Effector memory CD8-positive, alpha-beta T cell (primary cell): ENCODE measurements around the gene SPOCD1.

Experiments
- ATAC-seq: fragments of 150-1000 bp; cut with Tn5 transposase; replicated peaks from 2 replicates; pipeline ENCODE4 v1.10.0; 2021; ENCODE audit warnings: mild to moderate bottlenecking, moderate library complexity
- DNase-seq, 3 experiments: peaks; one replicate each; pipeline ENCODE4 v3.0.0; 2021
- H3K27ac Mint-ChIP-seq, 2 donors: one replicate each; pipeline ENCODE4 v1.8.0; 2022; ENCODE audit warnings: mild to moderate bottlenecking in 2 of 2, mixed read lengths in 2 of 2, moderate library complexity in 2 of 2
- H3K27me3 Mint-ChIP-seq, 2 donors: one replicate each; pipeline ENCODE4 v1.8.0; 2022; ENCODE audit warnings: mixed read lengths in 2 of 2
- H3K36me3 Mint-ChIP-seq: one replicate; pipeline ENCODE4 v1.8.0; 2022; ENCODE audit warnings: mild to moderate bottlenecking, moderate library complexity, mixed read lengths; ENCODE audit not compliant: insufficient read depth
- H3K4me1 Mint-ChIP-seq, 2 donors: one replicate each; pipeline ENCODE4 v1.8.0; 2022; ENCODE audit warnings: low read depth in 2 of 2, mixed read lengths in 2 of 2
- H3K4me3 Mint-ChIP-seq, 2 donors: one replicate each; pipeline ENCODE4 v1.8.0; 2022; ENCODE audit warnings: mild to moderate bottlenecking in 2 of 2, mixed read lengths in 2 of 2, moderate library complexity in 2 of 2
- H3K9me3 Mint-ChIP-seq, 2 donors: one replicate each; pipeline ENCODE4 v1.8.0; 2022; ENCODE audit warnings: mixed read lengths in 2 of 2

Gene SPOCD1

GRCh38 chr1:31793586-31794285 lies 22.1 kb downstream of the SPOCD1 start:
- no peak for ATAC-seq
- Mint-ChIP-seq H3K36me3 (peaks cover 6% of the 10 kb centered on the region), H3K9me3 (no peaks in the 10 kb centered on the region), H3K27ac (no peak overlapping the region), H3K4me1 (peaks cover 0 to 5% of the 10 kb centered on the region in 2 donors), H3K4me3 (no peak overlapping the region), H3K27me3 (peaks cover 9 to 45% of the 10 kb centered on the region in 2 donors)
- DNase-seq, result no peak

- Mint-ChIP-seq H3K9me3 (no peaks in the 10 kb centered on the region), H3K27ac (no peak overlapping the region), H3K36me3 (peaks cover 11% of the 10 kb centered on the region), H3K4me1 (peaks cover 2 to 6% of the 10 kb centered on the region in 2 donors), H3K27me3 (peaks cover 7 to 38% of the 10 kb centered on the region in 2 donors), H3K4me3 (no peak overlapping the region)
- ATAC-seq (no peak), DNase-seq (no peak)
Observed at GRCh38 chr1:31793086-31793485, 22.7 kb downstream of the SPOCD1 start.

GRCh38 chr1:31792541-31792940 lies 23.3 kb downstream of the SPOCD1 start:
- no peak overlapping the region for H3K27ac Mint-ChIP-seq
- peaks cover 12% of the 10 kb centered on the region for H3K36me3 Mint-ChIP-seq
- no peaks in the 10 kb centered on the region for H3K9me3 Mint-ChIP-seq
- ATAC-seq, result no peak
- H3K4me3 Mint-ChIP-seq, result no peak overlapping the region
- no peak for DNase-seq
- H3K27me3 Mint-ChIP-seq, result peaks cover 2 to 33% of the 10 kb centered on the region in 2 donors
- H3K4me1 Mint-ChIP-seq, result peaks cover 8 to 11% of the 10 kb centered on the region in 2 donors

- Mint-ChIP-seq H3K36me3 (peaks cover 12% of the 10 kb centered on the region), H3K27ac (peak overlapping the region in 1 of 2 donors; percentile 41), H3K27me3 (peaks cover 0 to 28% of the 10 kb centered on the region in 2 donors), H3K9me3 (no peaks in the 10 kb centered on the region), H3K4me1 (peaks cover 8 to 14% of the 10 kb centered on the region in 2 donors), H3K4me3 (no peak overlapping the region)
- DNase-seq (no peak), ATAC-seq (no peak)
Observed at GRCh38 chr1:31792116-31792515, 23.7 kb downstream of the SPOCD1 start.

- Mint-ChIP-seq H3K27me3 (peaks cover 0 to 20% of the 10 kb centered on the region in 2 donors), H3K4me1 (peaks cover 8 to 14% of the 10 kb centered on the region in 2 donors), H3K27ac (peak overlapping the region in 1 of 2 donors; percentile 41), H3K4me3 (no peak overlapping the region), H3K9me3 (no peaks in the 10 kb centered on the region), H3K36me3 (peaks cover 12% of the 10 kb centered on the region)
- ATAC-seq, result no peak
- DNase-seq, result no peak
Observed at GRCh38 chr1:31791131-31791858, 24.5 kb downstream of the SPOCD1 start.

GRCh38 chr1:31790641-31791091 lies 25.2 kb downstream of the SPOCD1 start:
- H3K27me3 Mint-ChIP-seq, result peaks cover 0 to 14% of the 10 kb centered on the region in 2 donors
- H3K9me3 Mint-ChIP-seq, result no peaks in the 10 kb centered on the region
- peaks cover 12% of the 10 kb centered on the region for H3K36me3 Mint-ChIP-seq
- DNase-seq (no peak), ATAC-seq (no peak)
- H3K4me3 Mint-ChIP-seq, result no peak overlapping the region
- H3K27ac Mint-ChIP-seq, result no peak overlapping the region
- peaks cover 8 to 14% of the 10 kb centered on the region in 2 donors for H3K4me1 Mint-ChIP-seq

- H3K27me3 Mint-ChIP-seq, result peaks cover 0 to 11% of the 10 kb centered on the region in 2 donors
- H3K36me3 Mint-ChIP-seq, result peaks cover 12% of the 10 kb centered on the region
- ATAC-seq (no peak), DNase-seq (no peak)
- H3K27ac Mint-ChIP-seq, result peak overlapping the region in 1 of 2 donors; percentile 96
- peak overlapping the region in 1 of 2 donors; percentile 87 for H3K4me3 Mint-ChIP-seq
- H3K4me1 Mint-ChIP-seq, result peaks cover 8 to 14% of the 10 kb centered on the region in 2 donors
- no peaks in the 10 kb centered on the region for H3K9me3 Mint-ChIP-seq
Observed at GRCh38 chr1:31790140-31790539, 25.7 kb downstream of the SPOCD1 start.

- peak overlapping the region; percentile 87 to 88 for H3K4me3 Mint-ChIP-seq
- no peaks in the 10 kb centered on the region for H3K9me3 Mint-ChIP-seq
- ATAC-seq (peak; percentile 78), DNase-seq (peak; percentile 97 to 98 (median 97))
- peaks cover 8 to 14% of the 10 kb centered on the region in 2 donors for H3K4me1 Mint-ChIP-seq
- H3K27ac Mint-ChIP-seq, result peak overlapping the region; percentile 96
- H3K27me3 Mint-ChIP-seq, result peaks cover 0 to 11% of the 10 kb centered on the region in 2 donors
- H3K36me3 Mint-ChIP-seq, result peaks cover 12% of the 10 kb centered on the region
Observed at GRCh38 chr1:31789259-31790065, 26.4 kb downstream of the SPOCD1 start.

- Mint-ChIP-seq H3K9me3 (no peaks in the 10 kb centered on the region), H3K4me1 (peaks cover 8 to 14% of the 10 kb centered on the region in 2 donors), H3K36me3 (peaks cover 12% of the 10 kb centered on the region), H3K27me3 (peaks cover 0 to 11% of the 10 kb centered on the region in 2 donors), H3K27ac (peak overlapping the region; percentile 96), H3K4me3 (peak overlapping the region; percentile 87 to 88)
- DNase-seq (peak in 1 of 3 experiments; percentile 36), ATAC-seq (peak; percentile 57)
Observed at GRCh38 chr1:31788825-31789256, 27.0 kb downstream of the SPOCD1 start.

GRCh38 chr1:31788138-31788824 lies 27.5 kb downstream of the SPOCD1 start:
- Mint-ChIP-seq H3K36me3 (peaks cover 12% of the 10 kb centered on the region), H3K4me1 (peaks cover 8 to 14% of the 10 kb centered on the region in 2 donors), H3K27me3 (peaks cover 0 to 11% of the 10 kb centered on the region in 2 donors), H3K4me3 (peak overlapping the region; percentile 87 to 88), H3K27ac (peak overlapping the region; percentile 96), H3K9me3 (no peaks in the 10 kb centered on the region)
- DNase-seq (peak; percentile 89 to 92 (median 91)), ATAC-seq (peak; percentile 76)

- peak overlapping the region; percentile 87 to 88 for H3K4me3 Mint-ChIP-seq
- H3K4me1 Mint-ChIP-seq, result peaks cover 8 to 14% of the 10 kb centered on the region in 2 donors
- no peaks in the 10 kb centered on the region for H3K9me3 Mint-ChIP-seq
- H3K36me3 Mint-ChIP-seq, result peaks cover 12% of the 10 kb centered on the region
- DNase-seq (no peak), ATAC-seq (no peak)
- H3K27me3 Mint-ChIP-seq, result peaks cover 0 to 10% of the 10 kb centered on the region in 2 donors
- H3K27ac Mint-ChIP-seq, result peak overlapping the region; percentile 96
Observed at GRCh38 chr1:31787786-31788137, 28.1 kb downstream of the SPOCD1 start.

GRCh38 chr1:31787261-31787660 lies 28.6 kb downstream of the SPOCD1 start:
- ATAC-seq, result no peak
- H3K9me3 Mint-ChIP-seq, result no peaks in the 10 kb centered on the region
- peaks cover 8 to 15% of the 10 kb centered on the region in 2 donors for H3K4me1 Mint-ChIP-seq
- peak overlapping the region; percentile 87 to 88 for H3K4me3 Mint-ChIP-seq
- H3K27me3 Mint-ChIP-seq, result peaks cover 0 to 10% of the 10 kb centered on the region in 2 donors
- peak overlapping the region; percentile 96 for H3K27ac Mint-ChIP-seq
- peaks cover 12% of the 10 kb centered on the region for H3K36me3 Mint-ChIP-seq
- no peak for DNase-seq
